HG03439 (cell line): ENCODE data around the gene WNT7B.

Experiments used
- ATAC-seq: cut with Tn5 transposase; IDR thresholded peaks from one replicate; pipeline ENCODE4 v1.9.1; 2021; ENCODE audit warnings: mild to moderate bottlenecking, moderate library complexity; ENCODE audit not compliant: unreplicated experiment

WNT7B gene

DNA sequence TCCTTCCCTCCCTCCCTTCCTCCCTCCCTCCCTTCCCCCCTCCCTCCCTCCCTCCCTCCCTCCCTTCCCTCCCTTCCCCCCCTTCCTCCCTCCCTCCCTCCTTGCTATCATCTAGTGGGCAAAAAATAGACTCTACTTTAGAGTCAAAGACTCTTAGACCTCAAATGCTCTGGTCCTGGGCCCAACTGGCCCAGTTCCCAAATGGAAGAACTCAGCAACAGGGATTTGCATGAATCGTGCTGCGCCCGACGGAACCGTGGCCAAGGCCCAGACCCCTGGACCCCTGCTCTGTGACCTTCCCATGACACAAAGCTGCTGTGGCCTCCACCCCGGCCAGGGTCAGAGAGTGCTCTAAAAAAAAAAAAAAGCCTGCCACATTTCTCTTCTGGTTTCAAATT, 97.4 kb downstream of the WNT7B start:
- ATAC-seq, result no peak

DNA sequence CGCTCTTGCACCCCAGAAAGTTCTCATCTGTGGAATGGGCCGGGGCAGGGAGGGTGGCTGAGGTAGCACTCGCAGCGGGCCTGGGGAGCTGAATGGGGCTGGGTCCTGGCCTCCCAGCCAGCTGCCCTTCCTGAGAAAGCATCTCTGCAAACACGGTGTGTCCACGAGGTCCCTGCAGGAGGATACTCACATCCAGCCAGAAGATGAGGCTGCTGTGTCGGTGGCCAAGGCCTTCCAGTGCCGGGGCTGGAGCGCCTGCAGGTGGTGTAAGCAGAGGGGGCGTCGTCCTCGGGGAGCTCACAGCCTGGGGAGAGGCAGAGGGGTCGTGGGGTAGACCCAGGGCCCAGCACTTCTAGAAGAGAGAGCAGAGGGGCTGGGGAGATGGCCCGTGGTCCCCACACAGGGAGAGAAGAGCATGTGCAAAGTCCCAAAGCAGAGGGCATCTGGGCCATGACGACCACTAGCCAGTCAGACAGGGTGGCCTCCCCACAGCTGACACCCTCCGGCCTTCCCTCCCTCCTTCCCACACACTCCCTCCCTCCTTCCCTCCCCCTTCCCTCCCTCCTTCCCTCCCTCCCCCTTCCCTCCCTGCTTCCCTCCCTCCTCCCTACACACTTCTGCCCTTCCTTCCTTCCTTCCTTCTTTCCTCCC, 97.9 kb downstream of the WNT7B start:
- ATAC-seq, result no peak

DNA sequence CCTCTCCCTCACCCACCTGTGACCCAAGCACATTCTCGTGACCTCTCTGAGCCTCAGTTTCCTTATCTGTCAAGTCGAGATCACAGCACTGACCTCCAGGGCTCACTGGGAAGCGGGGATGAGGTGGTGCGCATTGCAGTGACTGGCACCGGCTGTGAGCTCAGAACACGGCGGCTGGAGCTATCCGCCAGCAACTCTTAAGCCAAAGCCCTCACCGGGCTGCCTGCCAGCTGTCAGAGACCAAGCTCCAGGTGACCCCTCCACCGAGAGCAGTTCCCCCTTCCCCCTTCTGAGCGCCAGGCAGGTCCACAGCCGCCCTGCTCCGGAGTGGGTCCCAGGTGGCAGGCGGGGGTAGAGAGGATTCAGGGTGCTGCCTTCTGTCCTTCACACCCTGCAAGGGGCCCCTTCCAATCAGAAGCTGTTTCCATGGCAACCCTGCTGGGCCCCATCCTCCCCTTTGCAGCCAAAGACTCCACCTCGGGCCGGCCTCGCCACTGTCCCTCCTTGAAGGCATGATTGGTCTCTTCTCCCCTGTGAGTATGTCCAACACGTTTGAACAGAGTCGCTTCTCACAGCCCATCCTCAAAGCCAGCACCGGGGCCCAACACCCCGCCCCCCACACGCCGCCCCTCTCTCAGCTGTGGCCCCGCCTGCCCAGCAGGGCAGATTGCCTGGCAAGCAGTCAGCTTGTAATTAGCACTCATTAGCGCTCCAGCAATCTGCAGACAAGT, 98.7 kb downstream of the WNT7B start:
- ATAC-seq, result no peak

DNA sequence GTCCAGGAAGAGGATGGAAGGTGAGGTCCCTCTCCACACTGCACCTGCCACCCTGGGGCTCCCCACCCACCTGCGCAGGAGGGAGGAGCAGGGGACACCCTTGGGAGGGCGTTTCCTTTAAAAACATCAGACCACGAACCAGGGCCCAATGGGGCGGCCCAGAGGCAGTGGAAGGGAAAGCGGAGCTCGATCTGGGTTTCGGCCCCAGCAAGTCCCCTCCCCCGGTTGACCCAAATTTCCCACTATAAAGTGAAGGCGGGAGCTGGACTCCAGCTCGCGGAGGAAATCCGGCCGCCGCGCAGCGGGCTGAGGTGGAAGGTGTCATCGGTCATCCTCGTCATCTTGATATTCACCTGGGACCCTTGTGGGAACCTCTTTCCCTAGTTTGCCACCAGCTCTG, 99.3 kb downstream of the WNT7B start:
- ATAC-seq, result no peak

DNA sequence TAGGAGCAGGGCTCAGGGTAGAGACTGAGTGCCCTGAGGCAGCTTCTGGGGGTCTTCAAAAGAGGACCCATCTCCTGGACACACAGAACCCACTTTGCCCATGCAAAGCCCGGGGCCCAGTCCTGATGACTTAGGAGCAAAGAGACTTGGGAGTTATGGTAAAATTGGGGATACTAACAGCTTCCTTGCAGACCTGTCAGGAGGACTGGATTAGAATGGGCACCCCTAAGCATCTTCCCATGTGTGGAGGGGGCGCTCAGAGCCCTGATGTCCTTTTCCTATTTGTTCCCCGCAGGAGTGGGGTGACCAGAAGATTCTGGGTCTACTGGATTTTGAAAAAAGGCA, 100.0 kb downstream of the WNT7B start:
- ATAC-seq, result no peak

DNA sequence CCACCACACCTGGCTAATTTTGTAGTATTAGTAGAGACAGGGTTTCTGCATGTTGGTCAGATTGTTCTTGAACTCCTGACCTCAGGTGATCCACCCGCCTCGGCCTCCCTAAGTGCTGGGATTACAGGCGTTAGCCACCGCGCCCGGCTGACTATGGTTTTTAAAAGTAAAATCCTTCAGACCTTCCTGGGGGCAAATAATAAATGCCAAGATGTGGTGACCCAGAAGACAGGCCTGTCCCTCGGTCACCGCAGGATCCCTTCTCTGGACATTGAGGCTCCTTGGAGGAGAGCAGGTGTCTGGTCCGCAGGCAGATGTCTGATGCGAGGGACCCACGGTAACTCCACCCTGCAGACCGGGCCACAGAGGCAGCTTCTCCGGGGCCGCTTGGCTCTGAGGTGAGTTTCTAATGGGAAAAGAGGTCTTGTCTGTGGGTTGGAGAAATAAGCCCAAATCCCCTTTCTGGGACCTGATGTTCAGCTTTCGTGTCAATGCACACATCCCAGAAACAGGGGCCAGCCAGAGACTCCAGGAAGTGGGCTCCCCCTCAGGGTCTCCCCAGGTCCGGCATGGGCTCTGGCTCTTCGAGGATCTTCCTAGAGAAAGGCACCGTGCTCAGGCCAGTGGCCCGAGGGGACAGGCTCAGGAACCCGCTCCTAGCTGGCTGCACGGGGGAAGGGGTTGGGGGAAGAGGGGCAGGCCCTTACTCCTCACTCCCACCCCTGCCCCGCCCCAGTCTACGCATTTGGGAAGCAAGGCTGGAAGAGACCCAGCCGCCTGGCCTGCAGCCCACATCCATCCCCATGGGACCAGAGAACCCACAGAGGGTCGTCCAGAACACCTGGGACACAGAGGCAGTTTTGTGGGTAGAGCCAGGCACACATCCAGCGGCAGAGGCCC, 100.6 kb downstream of the WNT7B start:
- ATAC-seq, result no peak

DNA sequence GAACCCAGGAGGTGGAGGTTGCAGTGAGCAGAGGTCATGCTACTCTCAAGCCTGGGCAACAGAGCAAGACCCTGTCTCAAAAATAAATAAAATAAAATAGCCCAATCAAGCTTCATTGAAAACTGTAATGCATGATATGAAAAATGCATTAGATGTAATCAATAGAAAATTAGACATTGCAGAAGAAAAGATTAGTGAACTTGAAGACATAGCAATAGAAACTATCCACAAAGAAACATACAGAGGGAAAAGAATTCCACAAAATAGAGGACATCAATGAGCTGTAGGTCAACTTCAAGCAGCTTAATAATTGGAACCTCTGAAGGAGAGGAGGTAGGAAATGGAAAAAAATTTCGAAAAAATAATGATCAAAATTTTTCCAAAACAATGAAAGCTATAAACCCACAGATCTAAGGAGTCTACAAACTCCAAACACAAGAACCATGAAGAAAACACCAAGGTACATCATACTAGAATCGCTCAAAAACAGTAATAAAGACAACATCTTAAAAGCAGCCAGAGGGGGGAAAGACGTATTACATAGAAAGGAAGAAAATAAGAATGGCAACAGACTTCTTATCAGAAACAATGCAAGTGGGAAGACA, 104.2 kb downstream of the WNT7B start:
- ATAC-seq, result no peak

DNA sequence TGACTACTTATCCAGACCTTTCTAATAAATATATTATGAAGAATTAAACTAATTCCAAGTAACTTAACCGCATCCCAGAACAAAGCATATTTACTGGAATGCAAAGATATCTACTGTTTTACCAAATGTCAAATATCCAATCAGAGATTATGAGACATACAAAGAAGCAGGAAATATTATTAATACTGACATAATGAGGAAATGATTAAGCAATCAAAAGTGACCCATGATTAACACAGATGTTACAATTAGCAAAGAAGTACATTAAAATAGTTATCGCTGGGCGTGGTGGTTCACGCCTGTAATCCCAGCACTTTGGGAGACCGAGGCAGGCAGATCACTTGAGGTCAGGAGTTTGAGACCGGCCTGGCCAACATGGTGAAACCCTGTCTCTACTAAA, 105.2 kb downstream of the WNT7B start:
- no peak for ATAC-seq
